B cell (primary cell): ENCODE results near the gene CNTN4.
"Not testable (repeated sequence)": the region's sequence is repeated elsewhere in the genome, so short reads cannot be mapped to it uniquely, and the experiment has no call there.

Experiments used
- EZH2 ChIP-seq: IDR thresholded peaks from 2 replicates; pipeline ENCODE4 v1.6.1; 2012; ENCODE audit warnings: borderline replicate concordance, low read depth, mild to moderate bottlenecking, moderate library complexity, low read length; ENCODE audit not compliant: insufficient read depth, poor library complexity, severe bottlenecking
- TF ChIP-seq, protein P1 (sequence below): fragments of 200-600 bp; IDR thresholded peaks from one replicate; pipeline ENCODE4 v1.8.0; 2022; ENCODE audit warnings: antibody characterized with exemption, mild to moderate bottlenecking

DNA sequence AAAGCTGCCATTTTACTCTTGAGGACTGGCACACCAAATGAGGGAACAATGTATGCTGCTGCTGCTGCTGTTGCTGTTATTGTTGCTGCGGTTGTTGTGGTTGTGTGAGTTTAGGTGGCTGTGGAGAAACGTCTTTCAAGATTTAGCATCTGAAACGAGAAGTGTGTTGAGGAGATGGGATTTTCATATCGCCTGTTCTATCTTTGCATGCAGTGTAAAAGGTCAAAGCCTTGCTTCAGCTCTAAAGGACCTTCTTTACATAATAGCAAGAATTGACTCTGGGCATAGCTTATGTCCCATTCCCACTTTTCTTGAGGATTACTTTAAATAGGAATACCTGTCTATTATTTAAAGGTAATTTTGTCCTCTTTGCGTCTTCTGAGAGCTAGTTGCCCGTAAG is 436.1 kb downstream of the CNTN4 start:
- not testable (repeated sequence) for TF ChIP-seq EZH2
- TF ChIP-seq, protein P1, sequence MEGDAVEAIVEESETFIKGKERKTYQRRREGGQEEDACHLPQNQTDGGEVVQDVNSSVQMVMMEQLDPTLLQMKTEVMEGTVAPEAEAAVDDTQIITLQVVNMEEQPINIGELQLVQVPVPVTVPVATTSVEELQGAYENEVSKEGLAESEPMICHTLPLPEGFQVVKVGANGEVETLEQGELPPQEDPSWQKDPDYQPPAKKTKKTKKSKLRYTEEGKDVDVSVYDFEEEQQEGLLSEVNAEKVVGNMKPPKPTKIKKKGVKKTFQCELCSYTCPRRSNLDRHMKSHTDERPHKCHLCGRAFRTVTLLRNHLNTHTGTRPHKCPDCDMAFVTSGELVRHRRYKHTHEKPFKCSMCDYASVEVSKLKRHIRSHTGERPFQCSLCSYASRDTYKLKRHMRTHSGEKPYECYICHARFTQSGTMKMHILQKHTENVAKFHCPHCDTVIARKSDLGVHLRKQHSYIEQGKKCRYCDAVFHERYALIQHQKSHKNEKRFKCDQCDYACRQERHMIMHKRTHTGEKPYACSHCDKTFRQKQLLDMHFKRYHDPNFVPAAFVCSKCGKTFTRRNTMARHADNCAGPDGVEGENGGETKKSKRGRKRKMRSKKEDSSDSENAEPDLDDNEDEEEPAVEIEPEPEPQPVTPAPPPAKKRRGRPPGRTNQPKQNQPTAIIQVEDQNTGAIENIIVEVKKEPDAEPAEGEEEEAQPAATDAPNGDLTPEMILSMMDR, result not testable (repeated sequence)
